GM21367 (cell line): ENCODE measurements around the gene STK32B.

Experiments
- ATAC-seq: cut with Tn5 transposase; IDR thresholded peaks from one replicate; pipeline ENCODE4 v1.9.1; 2021; ENCODE audit not compliant: unreplicated experiment

The STK32B gene

GRCh38 chr4:5338531-5338930, 287.3 kb downstream of the STK32B start:
- no peak for ATAC-seq

- no peak for ATAC-seq
Observed at GRCh38 chr4:5340991-5341451, 289.7 kb downstream of the STK32B start.

- no peak for ATAC-seq
Observed at GRCh38 chr4:5341526-5341925, 290.2 kb downstream of the STK32B start.

- no peak for ATAC-seq
Observed at GRCh38 chr4:5355846-5356245, 304.6 kb downstream of the STK32B start.

- ATAC-seq: no peak
Observed at GRCh38 chr4:5357870-5358269, 306.6 kb downstream of the STK32B start.

GRCh38 chr4:5361968-5362367, 310.7 kb downstream of the STK32B start:
- no peak for ATAC-seq

GRCh38 chr4:5364406-5364805, 313.1 kb downstream of the STK32B start:
- ATAC-seq: no peak

GRCh38 chr4:5365071-5366008, 314.1 kb downstream of the STK32B start:
- no peak for ATAC-seq

- ATAC-seq: no peak
Observed at GRCh38 chr4:5366009-5366386, 314.7 kb downstream of the STK32B start.

- no peak for ATAC-seq
Observed at GRCh38 chr4:5366421-5366820, 315.1 kb downstream of the STK32B start.

GRCh38 chr4:5368426-5368825, 317.1 kb downstream of the STK32B start:
- no peak for ATAC-seq

- no peak for ATAC-seq
Observed at GRCh38 chr4:5370286-5370685, 319.0 kb downstream of the STK32B start.

- ATAC-seq: no peak
Observed at GRCh38 chr4:5371415-5372190, 320.3 kb downstream of the STK32B start.

GRCh38 chr4:5372198-5372597, 320.9 kb downstream of the STK32B start:
- ATAC-seq: no peak

- ATAC-seq: no peak
Observed at GRCh38 chr4:5373327-5373726, 322.0 kb downstream of the STK32B start.

GRCh38 chr4:5374592-5374991, 323.3 kb downstream of the STK32B start:
- ATAC-seq: no peak

- no peak for ATAC-seq
Observed at GRCh38 chr4:5374994-5375393, 323.7 kb downstream of the STK32B start.

- ATAC-seq: no peak
Observed at GRCh38 chr4:5376015-5376414, 324.7 kb downstream of the STK32B start.

- no peak for ATAC-seq
Observed at GRCh38 chr4:5378002-5378401, 326.7 kb downstream of the STK32B start.

- no peak for ATAC-seq
Observed at GRCh38 chr4:5379895-5380294, 328.6 kb downstream of the STK32B start.

- ATAC-seq: no peak
Observed at GRCh38 chr4:5381961-5382441, 330.7 kb downstream of the STK32B start.
